HG03139 (cell line): Measurements from ENCODE around the gene GRM7.

Experiments used
- ATAC-seq: cut with Tn5 transposase; IDR thresholded peaks from one replicate; pipeline ENCODE4 v1.9.1; 2021; ENCODE audit not compliant: unreplicated experiment

Gene GRM7

GRCh38 chr3:7292362-7292761 is 431.4 kb downstream of the GRM7 start:
- no peak for ATAC-seq

DNA sequence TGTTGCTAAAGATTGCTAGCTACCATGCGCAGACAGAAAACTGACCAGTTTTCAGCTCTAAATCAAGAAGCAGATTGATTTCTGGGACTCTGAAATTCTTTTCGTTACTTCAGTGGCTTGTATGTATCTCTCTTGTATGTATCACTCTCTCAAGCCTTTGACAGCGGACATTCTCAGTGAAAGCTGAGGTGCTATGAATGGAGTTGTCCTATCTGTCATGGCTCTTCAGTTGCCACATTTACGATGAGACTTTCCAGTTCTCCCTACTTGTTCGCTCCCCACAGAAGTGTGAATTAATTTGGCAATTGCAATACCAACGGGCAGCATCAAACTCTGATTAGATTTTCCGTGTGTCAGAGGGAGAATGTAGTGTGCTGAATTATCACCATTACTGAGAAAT is 432.4 kb downstream of the GRM7 start:
- ATAC-seq, result no peak

DNA sequence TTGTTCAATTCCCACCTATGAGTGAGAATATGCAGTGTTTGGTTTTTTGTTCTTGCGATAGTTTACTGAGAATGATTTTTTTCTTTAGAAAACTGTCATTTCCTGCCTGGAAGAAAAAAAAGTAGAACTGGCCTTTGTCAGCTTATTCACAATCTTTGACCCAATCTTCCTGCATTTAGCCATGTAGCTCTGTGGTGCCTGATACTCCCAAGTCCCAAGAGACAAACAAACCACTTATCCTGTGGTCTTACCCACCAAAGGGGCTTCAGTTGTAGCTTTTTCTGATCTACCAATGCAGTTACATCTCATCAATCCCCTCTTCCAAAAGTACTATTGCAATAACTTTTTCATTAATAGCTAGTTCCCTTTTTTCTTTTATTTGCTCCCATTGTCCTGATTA is 444.6 kb downstream of the GRM7 start:
- no peak for ATAC-seq

- ATAC-seq, result no peak
These were observed 446.0 kb downstream of the GRM7 start for GRCh38 chr3:7306901-7307300.

DNA sequence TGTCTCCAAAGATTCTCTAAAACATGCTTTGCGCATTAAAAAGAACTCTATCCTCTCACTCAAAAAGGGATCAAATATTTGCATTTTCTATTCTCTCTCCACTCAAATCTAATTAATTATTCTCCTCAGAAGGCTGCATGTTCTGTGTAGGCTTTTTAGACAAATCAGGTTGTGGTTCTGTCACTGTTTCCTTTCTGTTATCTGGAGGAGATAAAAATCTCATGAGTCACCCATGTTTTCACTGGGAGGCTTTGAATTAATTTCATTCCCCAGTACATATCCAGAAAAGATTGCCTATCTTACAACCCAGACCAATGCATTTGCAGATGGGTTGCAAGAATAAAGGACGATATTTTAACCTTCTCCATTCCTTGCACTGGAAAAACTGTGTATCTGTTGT is 446.5 kb downstream of the GRM7 start:
- no peak for ATAC-seq

DNA sequence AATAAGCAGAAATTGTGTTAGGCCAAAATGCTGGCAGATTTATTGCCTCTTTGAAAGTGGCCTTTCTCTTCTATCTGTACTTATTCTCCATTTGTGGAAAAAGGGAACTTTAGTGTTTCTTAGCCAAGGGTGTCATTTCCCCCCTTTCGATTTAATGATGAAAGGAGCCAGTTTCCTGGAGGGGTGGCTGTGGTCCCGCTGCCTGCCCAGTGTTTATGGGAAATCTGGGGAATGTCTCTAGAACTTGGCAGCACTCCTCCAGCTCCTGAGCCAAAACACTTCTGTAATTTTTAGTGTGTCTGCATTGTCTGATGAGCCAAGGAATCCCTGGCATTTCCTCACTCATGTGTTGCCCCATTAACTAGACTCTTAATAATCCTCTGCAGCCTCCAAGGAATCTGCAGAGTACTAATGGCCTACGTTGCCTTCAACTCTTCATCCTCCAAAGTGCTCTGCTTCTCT is 448.8 kb downstream of the GRM7 start:
- ATAC-seq, result no peak

DNA sequence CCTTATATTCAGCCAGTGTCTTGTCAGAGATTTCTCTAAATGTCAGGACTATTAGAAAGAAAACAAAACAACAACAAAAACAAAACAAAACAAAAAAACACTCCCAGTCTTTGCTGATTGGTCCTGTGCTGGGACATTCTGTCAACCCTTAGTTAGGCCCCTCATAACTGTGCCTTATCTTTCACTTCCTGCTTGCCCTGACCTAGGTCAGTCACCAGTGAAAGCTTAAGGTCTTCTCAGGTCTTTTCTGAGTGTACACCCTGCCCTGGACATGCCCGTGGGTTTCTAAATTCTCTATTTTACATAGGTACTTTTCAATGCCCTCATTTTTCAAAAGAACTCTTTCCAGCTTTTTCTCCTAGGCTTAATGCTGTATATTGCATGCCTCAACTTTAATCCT is 454.1 kb downstream of the GRM7 start:
- ATAC-seq, result no peak

- no peak for ATAC-seq
These were observed 462.2 kb downstream of the GRM7 start for GRCh38 chr3:7322957-7323669.

DNA sequence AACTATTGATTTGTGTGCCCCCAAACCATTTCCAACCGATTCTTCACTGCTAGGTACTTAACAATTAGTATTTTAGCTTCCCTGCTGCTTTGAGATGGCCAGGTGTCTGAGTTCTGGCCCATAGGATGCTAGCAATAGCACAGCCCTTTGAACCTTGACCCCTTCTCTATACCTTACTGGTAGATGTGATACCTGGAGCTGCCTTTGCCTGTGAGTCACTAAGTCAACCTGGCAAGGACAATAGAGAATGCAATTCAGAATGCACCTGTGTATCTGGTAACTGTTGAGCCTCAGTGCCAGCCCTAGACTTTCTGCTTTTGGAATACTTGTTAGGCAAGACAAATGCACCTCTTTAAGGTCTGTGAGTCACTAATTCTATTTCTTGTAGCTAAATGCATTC is 467.4 kb downstream of the GRM7 start:
- no peak for ATAC-seq

- no peak for ATAC-seq
These were observed 471.8 kb downstream of the GRM7 start for GRCh38 chr3:7332696-7333095.

GRCh38 chr3:7333125-7333524 is 472.2 kb downstream of the GRM7 start:
- no peak for ATAC-seq

DNA sequence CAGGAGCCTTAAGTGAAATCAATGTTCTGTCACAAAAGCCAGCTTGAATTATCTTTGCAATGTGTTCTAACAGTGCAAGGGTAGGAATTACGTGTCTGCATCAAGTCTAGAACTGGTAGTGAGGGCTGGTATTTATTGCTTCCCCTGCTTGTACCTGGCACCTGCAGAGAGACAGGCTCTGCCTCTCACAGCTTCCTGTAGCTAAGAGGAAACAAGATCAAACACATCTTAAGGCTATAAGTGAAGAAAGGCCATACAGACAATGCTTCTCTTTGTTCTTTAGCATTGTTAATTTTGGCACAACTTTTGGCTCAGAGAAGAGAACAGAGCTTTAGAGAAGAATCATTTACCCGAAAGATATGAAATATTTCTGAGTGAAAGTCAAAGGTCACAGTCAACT is 479.9 kb downstream of the GRM7 start:
- no peak for ATAC-seq

- no peak for ATAC-seq
These were observed 485.4 kb downstream of the GRM7 start for GRCh38 chr3:7346364-7346763.

DNA sequence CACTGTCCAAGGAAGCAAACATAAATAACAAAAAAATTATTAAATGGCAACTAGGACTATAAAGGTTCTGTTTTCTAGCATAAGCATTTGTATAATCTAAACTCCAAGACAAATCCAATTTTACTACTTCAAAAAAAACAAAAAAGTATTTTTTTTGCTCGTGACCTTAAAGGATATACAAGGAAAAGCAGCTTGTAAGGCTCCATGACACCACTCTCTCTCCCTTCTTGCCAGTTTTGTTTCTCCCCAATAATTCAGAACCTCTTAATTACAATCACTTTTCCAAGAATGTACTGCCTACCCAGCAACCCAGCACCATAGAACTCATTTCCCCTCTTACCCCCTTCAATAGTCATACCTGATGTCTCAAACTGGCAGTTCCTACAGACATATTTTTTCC is 496.2 kb downstream of the GRM7 start:
- ATAC-seq, result no peak

DNA sequence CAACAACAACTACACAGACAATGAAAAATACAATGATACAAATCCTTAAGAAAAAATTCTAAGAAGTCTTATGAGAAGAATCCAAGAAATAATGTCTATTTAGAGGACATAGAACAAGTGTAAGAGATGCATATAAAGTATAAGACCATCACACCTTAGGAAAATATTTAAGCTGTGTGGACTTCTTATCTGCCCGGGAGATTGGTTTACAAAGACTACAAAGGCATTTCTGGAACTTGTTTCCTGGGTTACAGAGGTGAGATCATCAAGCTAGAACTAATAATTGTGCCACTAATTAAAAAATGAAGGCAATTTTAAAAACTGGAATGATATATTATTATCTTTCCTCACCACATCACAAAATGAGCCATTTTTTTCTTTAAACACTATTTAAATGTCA is 507.1 kb downstream of the GRM7 start:
- no peak for ATAC-seq

DNA sequence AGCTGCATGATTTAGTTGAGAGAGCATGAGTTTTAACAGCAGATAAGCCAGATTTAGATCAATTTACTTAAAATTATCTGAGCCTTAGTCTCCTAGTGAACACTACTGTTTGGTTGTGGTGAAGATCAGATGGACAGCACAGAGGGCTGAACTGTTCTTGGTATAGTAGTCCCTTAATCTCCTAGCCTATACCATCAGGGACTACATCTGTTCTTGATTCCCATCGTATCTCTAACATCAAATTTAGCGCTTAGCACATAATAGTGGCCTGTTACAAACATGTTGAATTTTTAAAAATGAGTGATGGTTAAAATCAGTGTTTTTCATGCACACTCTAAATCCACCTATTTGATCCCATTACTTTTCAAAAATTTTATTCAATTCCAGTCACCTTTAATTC is 507.7 kb downstream of the GRM7 start:
- no peak for ATAC-seq

- no peak for ATAC-seq
These were observed 511.0 kb downstream of the GRM7 start for GRCh38 chr3:7371693-7372572.

- no peak for ATAC-seq
These were observed 516.2 kb downstream of the GRM7 start for GRCh38 chr3:7377103-7377502.

DNA sequence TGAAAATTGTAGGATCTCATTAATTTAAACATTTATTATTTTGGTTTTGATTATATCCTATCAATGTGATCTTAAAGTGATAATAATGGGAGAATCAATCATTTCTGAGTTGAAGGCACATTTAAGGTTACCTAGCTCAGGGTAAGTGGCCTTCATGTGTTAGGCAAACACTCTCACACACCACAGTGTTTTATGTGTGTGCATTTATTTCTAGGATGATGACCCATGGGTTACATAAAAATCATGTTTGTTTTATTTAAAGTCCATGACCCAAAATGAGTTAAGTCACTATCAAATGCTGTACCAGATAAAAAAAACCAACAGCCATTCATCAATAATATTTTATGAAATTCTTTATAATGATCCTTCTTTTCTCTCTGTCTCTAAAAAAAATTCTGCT is 520.8 kb downstream of the GRM7 start:
- ATAC-seq, result no peak

- ATAC-seq, result no peak
These were observed 521.5 kb downstream of the GRM7 start for GRCh38 chr3:7382293-7383010.

GRCh38 chr3:7385635-7386034 is 524.7 kb downstream of the GRM7 start:
- ATAC-seq, result no peak

DNA sequence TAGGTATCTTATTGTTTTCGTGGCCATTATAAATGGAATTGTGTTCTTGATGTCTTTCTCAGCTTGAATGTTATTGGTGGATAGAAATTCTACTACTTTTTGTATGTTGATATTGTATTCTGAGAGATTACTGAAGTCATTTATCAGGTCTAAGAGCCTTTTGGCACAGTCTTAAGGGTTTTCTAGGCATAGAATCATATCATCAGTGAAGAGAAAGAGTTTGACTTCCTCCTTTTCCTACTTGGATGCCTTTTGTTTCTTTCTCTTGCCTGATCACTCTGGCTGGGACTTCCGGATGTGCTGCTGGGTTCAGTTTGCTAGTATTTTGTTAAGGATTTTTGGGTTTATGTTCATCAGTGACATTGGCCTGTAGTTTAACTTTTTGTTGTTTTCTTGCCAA is 527.1 kb downstream of the GRM7 start:
- no peak for ATAC-seq
